HepG2 (cell line): Measurements from ENCODE around the gene NREP. TPM values are rescaled to one million over a fixed set of nuclear protein-coding genes. Genes with fewer than 3 reads are reported as not detected.

Experiments used
- ATAC-seq: fragments of 200-7000 bp; cut with Tn5 transposase; 3 replicates; pipeline ENCODE4 v1.9.1; 2020; ENCODE audit warnings: mild to moderate bottlenecking, moderate library complexity
- BruUV-seq: library from RNA; stranded (reverse); fragments of 400-500 nt; replicated peaks from 2 replicates; lab custom pipeline; 2021; lab: Mats Ljungman, UMichigan
- CTCF ChIA-PET: fragments of 300-600 bp; formaldehyde crosslinking; extraction: SDS; loops from one replicate; lab custom pipeline; 2021; ENCODE audit warnings: low total read pairs, inconsistent platforms, low intra/inter-chr PET ratio; lab: Yijun Ruan, JAX
- POLR2A ChIA-PET: fragments of 350-600 bp; sonication (Branson Sonifier 250); formaldehyde crosslinking; loops from one replicate; lab custom pipeline; 2020; ENCODE audit warnings: antibody characterized with exemption, inconsistent platforms; lab: Yijun Ruan, JAX
- DNase-seq: peaks from one replicate; pipeline ENCODE4 v3.0.0-alpha.2; 2015; ENCODE audit warnings: low spot score
- FAIRE-seq: peaks from 3 replicates; lab custom pipeline; 2011; peaks lifted over from hg19 to GRCh38; lab: Jason Lieb, UNC
- H2AFZ ChIP-seq: one replicate; pipeline ENCODE4 v1.6.1; 2011; ENCODE audit warnings: low read length, inconsistent platforms
- H3K27ac ChIP-seq: fragments of 300-600 bp; 3 replicates; pipeline ENCODE4 v1.8.0; 2011; ENCODE audit warnings: mixed run types, mild to moderate bottlenecking, mixed read lengths, low read length, inconsistent platforms; ENCODE audit not compliant: insufficient read depth; ENCODE audit errors: extremely low read length
- H3K27me3 ChIP-seq, 2 experiments: fragments of 200-600 bp in 1 of 2; 2 replicates in 1 of 2; 3 replicates in 1 of 2; pipeline versions ENCODE4 v1.6.0 to v1.8.0; 2011; ENCODE audit warnings: low read length in 2 of 2, mild to moderate bottlenecking in 2 of 2, moderate library complexity in 2 of 2, inconsistent platforms in 1 of 2; ENCODE audit not compliant: insufficient read depth in 2 of 2, control insufficient read depth in 1 of 2
- H3K36me3 ChIP-seq, 2 experiments: fragments of 200-600 bp in 1 of 2; replicated peaks in 1 of 2; 2 replicates in 1 of 2; 3 replicates in 1 of 2; pipeline versions ENCODE4 v1.5.1 to v1.8.0; 2011; ENCODE audit warnings: low read length in 2 of 2, inconsistent platforms in 1 of 2; ENCODE audit not compliant: insufficient read depth in 2 of 2, control insufficient read depth in 1 of 2
- H3K4me1 ChIP-seq: 2 replicates; pipeline ENCODE4 v1.5.1; 2012; ENCODE audit warnings: low read length, inconsistent platforms; ENCODE audit not compliant: insufficient read depth
- H3K4me2 ChIP-seq: 2 replicates; pipeline ENCODE4 v1.6.0; 2011; ENCODE audit warnings: low read depth, low read length, inconsistent platforms
- H3K4me3 ChIP-seq, 3 experiments: fragments of 200-600 bp in 1 of 3; sonication (generic), shearing (Covaris generic) in 1 of 3; replicated peaks in 1 of 3; 2 replicates each; pipeline ENCODE4 v1.5.1; 2011 to 2016; ENCODE audit warnings: low read length in 3 of 3, inconsistent platforms in 2 of 3, low read depth in 2 of 3, mild to moderate bottlenecking in 2 of 3, control low read depth in 1 of 3, mixed read lengths in 1 of 3; ENCODE audit not compliant: insufficient read depth in 1 of 3
- H3K79me2 ChIP-seq: one replicate; pipeline ENCODE4 v1.6.1; 2011; ENCODE audit warnings: low read length, inconsistent platforms; ENCODE audit not compliant: insufficient read depth
- H3K9ac ChIP-seq: 2 replicates; pipeline ENCODE4 v1.6.0; 2011; ENCODE audit warnings: mild to moderate bottlenecking, low read depth, low read length, inconsistent platforms; ENCODE audit not compliant: insufficient read depth
- H3K9me3 ChIP-seq: 2 replicates; pipeline ENCODE4 v1.5.1; 2012; ENCODE audit warnings: mild to moderate bottlenecking, low read length
- H4K20me1 ChIP-seq: 2 replicates; pipeline ENCODE4 v1.6.0; 2011; ENCODE audit warnings: inconsistent platforms, mild to moderate bottlenecking, low read length, moderate library complexity; ENCODE audit not compliant: insufficient read depth
- ELF1 ChIP-seq: sonication (generic); formaldehyde crosslinking; IDR thresholded peaks from 2 replicates; pipeline ENCODE4 v1.4.0; 2020; ENCODE audit warnings: missing genetic modification reagents
- RFX5 ChIP-seq: IDR thresholded peaks from 2 replicates; pipeline ENCODE4 v1.6.1; 2011; ENCODE audit warnings: low read depth, low read length, improper control_type of control experiment
- WGBS: methylation state at CpG from one replicate; pipeline ENCODE4 v1.1.6; 2017; ENCODE audit warnings: low lambda C conversion rate; 5-methylcytosine and 5-hydroxymethylcytosine counted together
- in situ Hi-C: cut with HindIII; loops from 2 replicates; pipeline ENCODE4 v1.10.0; 2017; ENCODE audit warnings: low pct_unique_long_range_greater_than_20kb; ENCODE audit not compliant: extremely low pct_ligation_motif_present
- intact Hi-C: fragments of 100-400 bp; cut with micrococcal nuclease; formaldehyde crosslinking; loops from one replicate; pipeline ENCODE4 v1.10.0; 2022; ENCODE audit not compliant: unreplicated experiment
- polyA plus RNA-seq, 8 experiments: library from polyadenylated mRNA; depleted of rRNA in 3 of 8; stranded (reverse) in 7 of 8; unstranded in 1 of 8; fragments of >200 nt; fragmentation: Illumina TruSeq in 4 of 8; extraction: Trizol in 4 of 8; gene quantifications; 2 replicates each; pipeline versions ENCODE4 v1.2.1 to v1.2.3, GENCODE V29; 2011 to 2016; ENCODE audit warnings: low read depth in 4 of 8, missing spikeins in 1 of 8, mixed read lengths in 1 of 8; ENCODE audit not compliant: insufficient read depth in 1 of 8
- total RNA-seq, 5 experiments: library from RNA; depleted of rRNA; stranded (reverse); fragments of >200 nt; fragmentation: Illumina TruSeq; extraction: Trizol; gene quantifications; 2 replicates each; pipeline ENCODE4 v1.2.3, GENCODE V29; 2016; ENCODE audit warnings: low read depth in 1 of 5
- TF ChIP-seq, protein P1 (sequence below): sonication (generic); formaldehyde crosslinking; IDR thresholded peaks from 2 replicates; pipeline ENCODE4 v1.5.0; 2020; ENCODE audit warnings: mild to moderate bottlenecking, missing genetic modification reagents, moderate library complexity
- TF ChIP-seq, protein P2 (sequence below): sonication (generic); formaldehyde crosslinking; IDR thresholded peaks from 2 replicates; pipeline ENCODE4 v1.5.1; 2020; ENCODE audit warnings: mild to moderate bottlenecking, missing genetic modification reagents
- TF ChIP-seq, protein P3 (sequence below): sonication (generic); formaldehyde crosslinking; IDR thresholded peaks from 2 replicates; pipeline ENCODE4 v1.8.0; 2022; ENCODE audit warnings: missing genetic modification reagents, mild to moderate bottlenecking, borderline replicate concordance

The NREP gene
- total and polyA plus RNA-seq, 2 of the 13 experiments (the other 11 are each of a cell fraction or from before 2014, with no cell fraction given) = 40.5 to 102 TPM

DNA sequence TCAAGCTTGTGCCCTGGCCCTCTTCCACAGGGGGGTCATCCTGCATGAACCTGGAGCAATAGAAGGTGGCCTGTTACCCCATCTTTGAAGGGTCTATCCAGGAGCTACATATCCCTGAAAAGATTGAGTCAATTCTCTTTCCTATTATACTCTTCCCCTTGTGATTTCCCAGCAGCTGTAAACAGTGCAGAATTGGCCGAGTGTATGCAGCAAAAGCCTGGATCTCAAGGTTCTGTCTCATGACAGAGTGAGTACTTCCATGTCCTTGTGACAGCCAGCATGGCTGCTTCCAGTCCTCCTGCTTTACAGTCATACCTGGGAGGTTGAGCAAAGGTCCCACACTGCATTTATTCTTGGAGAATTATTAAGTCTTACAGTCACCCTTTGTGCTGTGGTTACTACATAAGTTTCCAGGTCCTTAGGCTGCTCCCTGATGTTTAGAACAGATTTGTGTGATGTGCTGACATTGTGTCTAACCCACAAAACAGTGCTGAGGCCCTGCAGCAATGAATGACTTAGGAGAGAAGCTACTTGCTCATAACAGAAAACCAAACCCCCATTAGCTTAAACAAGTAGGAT is 67.5 kb downstream of the NREP start:
- no peaks in the 10 kb centered on the region for H3K9me3 ChIP-seq
- no TSS peak for BruUV-seq
- no peaks in the 10 kb centered on the region for H3K36me3 ChIP-seq
- ChIA-PET POLR2A (no interaction called here), CTCF (no interaction called here)
- H3K4me2 ChIP-seq = no peak overlapping the region
- intact Hi-C loops (loop anchor here (10.0 kb wide), 1 partner anchor 125 kb away; no protein-coding TSS in a partner anchor), in situ Hi-C loops (loop anchor here (5.0 kb wide), 1 partner anchor 453 kb away; no protein-coding TSS in a partner anchor)
- FAIRE-seq (no peak), ATAC-seq (no peak), DNase-seq (no peak)
- no peak overlapping the region for H2AFZ ChIP-seq
- 0% methylated on average over 1 of the region's 1 CpG for WGBS
- H3K27me3 ChIP-seq = no peaks in the 10 kb centered on the region
- H3K4me1 ChIP-seq = no peaks in the 10 kb centered on the region
- no peak overlapping the region for H3K4me3 ChIP-seq
- TF ChIP-seq, protein P1, sequence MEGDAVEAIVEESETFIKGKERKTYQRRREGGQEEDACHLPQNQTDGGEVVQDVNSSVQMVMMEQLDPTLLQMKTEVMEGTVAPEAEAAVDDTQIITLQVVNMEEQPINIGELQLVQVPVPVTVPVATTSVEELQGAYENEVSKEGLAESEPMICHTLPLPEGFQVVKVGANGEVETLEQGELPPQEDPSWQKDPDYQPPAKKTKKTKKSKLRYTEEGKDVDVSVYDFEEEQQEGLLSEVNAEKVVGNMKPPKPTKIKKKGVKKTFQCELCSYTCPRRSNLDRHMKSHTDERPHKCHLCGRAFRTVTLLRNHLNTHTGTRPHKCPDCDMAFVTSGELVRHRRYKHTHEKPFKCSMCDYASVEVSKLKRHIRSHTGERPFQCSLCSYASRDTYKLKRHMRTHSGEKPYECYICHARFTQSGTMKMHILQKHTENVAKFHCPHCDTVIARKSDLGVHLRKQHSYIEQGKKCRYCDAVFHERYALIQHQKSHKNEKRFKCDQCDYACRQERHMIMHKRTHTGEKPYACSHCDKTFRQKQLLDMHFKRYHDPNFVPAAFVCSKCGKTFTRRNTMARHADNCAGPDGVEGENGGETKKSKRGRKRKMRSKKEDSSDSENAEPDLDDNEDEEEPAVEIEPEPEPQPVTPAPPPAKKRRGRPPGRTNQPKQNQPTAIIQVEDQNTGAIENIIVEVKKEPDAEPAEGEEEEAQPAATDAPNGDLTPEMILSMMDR = no peak
- TF ChIP-seq ELF1 (CRISPR knock-in tag) (no peak), RFX5 (no peak)
- TF ChIP-seq, protein P2, sequence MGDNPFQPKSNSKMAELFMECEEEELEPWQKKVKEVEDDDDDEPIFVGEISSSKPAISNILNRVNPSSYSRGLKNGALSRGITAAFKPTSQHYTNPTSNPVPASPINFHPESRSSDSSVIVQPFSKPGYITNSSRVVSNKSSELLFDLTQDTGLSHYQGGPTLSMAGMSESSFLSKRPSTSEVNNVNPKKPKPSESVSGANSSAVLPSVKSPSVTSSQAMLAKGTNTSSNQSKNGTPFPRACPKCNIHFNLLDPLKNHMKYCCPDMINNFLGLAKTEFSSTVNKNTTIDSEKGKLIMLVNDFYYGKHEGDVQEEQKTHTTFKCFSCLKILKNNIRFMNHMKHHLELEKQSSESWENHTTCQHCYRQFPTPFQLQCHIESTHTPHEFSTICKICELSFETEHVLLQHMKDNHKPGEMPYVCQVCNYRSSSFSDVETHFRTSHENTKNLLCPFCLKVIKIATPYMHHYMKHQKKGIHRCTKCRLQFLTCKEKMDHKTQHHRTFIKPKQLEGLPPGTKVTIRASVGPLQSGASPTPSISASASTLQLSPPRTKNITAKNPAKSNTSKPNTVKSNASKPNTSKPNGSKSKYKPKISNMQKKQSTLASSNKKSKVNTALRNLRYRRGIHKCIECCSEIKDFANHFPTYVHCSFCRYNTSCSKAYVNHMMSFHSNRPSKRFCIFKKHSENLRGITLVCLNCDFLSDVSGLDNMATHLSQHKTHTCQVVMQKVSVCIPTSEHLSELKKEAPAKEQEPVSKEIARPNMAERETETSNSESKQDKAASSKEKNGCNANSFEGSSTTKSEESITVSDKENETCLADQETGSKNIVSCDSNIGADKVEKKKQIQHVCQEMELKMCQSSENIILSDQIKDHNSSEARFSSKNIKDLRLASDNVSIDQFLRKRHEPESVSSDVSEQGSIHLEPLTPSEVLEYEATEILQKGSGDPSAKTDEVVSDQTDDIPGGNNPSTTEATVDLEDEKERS (CRISPR knock-in tag) = no peak
- TF ChIP-seq, protein P3, sequence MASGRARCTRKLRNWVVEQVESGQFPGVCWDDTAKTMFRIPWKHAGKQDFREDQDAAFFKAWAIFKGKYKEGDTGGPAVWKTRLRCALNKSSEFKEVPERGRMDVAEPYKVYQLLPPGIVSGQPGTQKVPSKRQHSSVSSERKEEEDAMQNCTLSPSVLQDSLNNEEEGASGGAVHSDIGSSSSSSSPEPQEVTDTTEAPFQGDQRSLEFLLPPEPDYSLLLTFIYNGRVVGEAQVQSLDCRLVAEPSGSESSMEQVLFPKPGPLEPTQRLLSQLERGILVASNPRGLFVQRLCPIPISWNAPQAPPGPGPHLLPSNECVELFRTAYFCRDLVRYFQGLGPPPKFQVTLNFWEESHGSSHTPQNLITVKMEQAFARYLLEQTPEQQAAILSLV (CRISPR knock-in tag) = no peak
- H3K9ac ChIP-seq = no peak overlapping the region
- no peaks in the 10 kb centered on the region for H3K79me2 ChIP-seq
- H3K27ac ChIP-seq = no peak overlapping the region
- no peaks in the 10 kb centered on the region for H4K20me1 ChIP-seq
